Right hindlimb (tissue), 1 donor: Measurements from ENCODE around the gene CASP5.

Experiments
- DNase-seq: peaks from one replicate; pipeline ENCODE4 v3.0.0-alpha.2; 2018

The CASP5 gene

GRCh38 chr11:104965735-104966134 lies 57.2 kb downstream of the CASP5 start:
- no peak for DNase-seq

GRCh38 chr11:104964247-104964646 lies 58.7 kb downstream of the CASP5 start:
- DNase-seq, result no peak

DNA sequence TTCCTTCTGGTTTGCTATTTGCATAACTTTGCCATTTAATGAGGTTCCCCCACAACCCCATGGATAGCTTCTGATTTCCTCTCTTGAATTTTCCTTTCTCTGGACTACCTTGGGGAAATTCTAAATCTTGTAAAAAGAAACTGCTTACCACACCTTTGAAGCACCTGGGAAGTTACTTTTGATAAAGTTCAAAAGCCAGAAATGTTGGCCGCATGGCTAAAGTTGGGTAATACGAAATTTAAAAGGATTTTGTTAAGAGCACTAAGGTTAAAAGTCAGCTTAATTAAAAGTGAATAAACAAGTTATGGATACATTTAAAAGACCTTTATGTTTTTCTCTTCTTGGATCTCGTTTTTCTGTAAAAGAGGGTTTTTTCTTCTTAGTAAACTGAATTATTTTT lies 60.1 kb downstream of the CASP5 start:
- DNase-seq, result no peak

GRCh38 chr11:104957280-104957679 lies 65.7 kb downstream of the CASP5 start:
- DNase-seq, result no peak

DNA sequence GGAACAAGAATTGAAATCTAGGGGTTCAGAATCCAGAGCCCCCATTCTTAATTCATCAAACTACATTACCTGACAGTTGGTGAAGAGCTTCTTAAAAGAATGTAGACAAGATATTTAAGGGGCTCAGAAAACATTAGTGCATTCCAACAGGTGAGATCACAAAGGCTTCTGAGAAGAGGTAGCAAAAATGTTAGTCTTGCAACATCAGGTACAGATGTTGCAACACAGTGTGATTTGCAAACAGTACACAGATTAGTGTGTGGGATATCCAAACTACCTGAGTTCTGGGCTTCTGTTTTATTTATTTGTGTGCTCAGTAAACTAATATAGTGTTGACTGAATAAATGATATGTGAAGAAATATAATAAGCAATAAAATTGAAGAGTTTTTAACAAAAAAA lies 66.4 kb downstream of the CASP5 start:
- DNase-seq, result no peak

DNA sequence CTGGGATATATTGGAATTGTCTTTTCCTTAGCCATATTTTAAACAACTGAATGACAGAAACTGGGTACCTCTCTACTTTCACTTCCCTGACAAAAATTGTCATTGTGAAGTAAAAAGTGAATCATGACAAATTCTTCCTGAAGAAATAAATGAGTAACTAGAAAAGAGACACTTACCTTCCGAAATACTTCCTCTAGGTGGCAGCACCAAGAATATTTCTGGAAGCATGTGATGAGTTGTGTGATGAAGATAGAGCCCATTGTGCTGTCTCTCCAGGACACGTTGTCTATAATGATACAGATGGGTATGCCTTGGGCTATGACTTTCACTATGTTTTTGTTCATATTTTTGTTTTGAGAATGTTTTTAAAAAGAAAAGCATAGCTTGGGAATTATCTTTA lies 76.1 kb downstream of the CASP5 start:
- no peak for DNase-seq
